Dendritic cell treated with granulocyte-macrophage colony-stimulating factor and Interleukin-4, amounts not matched to agents 40 ng/mL and 50 ng/mL, for 4 days (primary cell): ENCODE results near the gene CCR3.

Experiments
- H3K27ac Mint-ChIP-seq: one replicate; pipeline ENCODE4 v1.8.0; 2022; ENCODE audit warnings: mild to moderate bottlenecking, mixed read lengths
- H3K27me3 Mint-ChIP-seq: one replicate; pipeline ENCODE4 v1.8.0; 2022; ENCODE audit warnings: mild to moderate bottlenecking, mixed read lengths
- H3K36me3 Mint-ChIP-seq: one replicate; pipeline ENCODE4 v1.8.0; 2022; ENCODE audit warnings: low read depth, mixed read lengths
- H3K4me1 Mint-ChIP-seq: one replicate; pipeline ENCODE4 v1.8.0; 2022; ENCODE audit warnings: low read depth, mixed read lengths
- H3K4me3 Mint-ChIP-seq: one replicate; pipeline ENCODE4 v1.8.0; 2022; ENCODE audit warnings: mild to moderate bottlenecking, moderate library complexity, mixed read lengths
- H3K9me3 Mint-ChIP-seq: one replicate; pipeline ENCODE4 v1.8.0; 2022; ENCODE audit warnings: mixed read lengths
- intact Hi-C: fragments of 100-400 bp; cut with micrococcal nuclease; formaldehyde crosslinking; loops from one replicate; pipeline ENCODE4 v1.15.0; 2022

Gene CCR3

DNA sequence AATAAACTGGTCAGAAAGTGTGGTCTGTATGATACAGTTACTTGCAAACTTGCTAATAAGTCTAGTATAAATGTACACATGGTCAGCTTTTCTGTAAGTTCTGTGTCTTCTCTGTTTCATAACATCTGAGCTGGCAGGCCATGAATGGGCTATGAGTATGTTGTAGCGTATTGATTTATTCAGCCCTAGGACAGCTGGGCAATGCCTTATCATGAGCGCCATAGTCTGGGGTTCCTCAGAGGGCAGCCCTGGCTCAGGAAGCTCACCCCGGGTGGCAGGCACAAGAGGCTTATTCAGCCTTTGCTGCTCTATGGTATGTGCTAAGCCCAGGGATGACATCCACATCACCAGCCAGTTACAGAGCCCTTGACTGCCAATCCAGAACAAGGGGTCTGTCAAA is 61.0 kb downstream of the CCR3 start:
- Mint-ChIP-seq H3K4me1 (peaks cover 58% of the 10 kb centered on the region), H3K27ac (peak overlapping the region; percentile 99)

DNA sequence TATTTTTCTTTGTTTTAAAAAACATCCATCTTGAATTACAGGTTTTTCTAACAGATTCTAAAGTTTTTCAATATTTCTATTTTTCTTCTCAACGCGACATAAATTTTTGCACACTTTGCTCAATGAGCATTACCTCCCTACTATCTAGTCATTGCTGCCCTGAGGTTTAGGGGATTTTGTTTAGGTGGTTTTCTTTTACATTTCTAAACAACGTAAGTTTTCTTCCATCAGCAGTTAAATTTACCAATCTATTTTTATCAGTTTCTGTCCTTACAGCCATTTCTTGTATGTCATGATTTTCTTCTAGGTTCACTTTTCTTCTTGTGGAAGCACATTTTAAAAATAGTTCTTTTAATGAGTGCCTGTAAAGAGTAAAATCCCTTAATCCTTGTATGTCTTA is 62.5 kb downstream of the CCR3 start:
- H3K36me3 Mint-ChIP-seq = no peaks in the 10 kb centered on the region
- H3K9me3 Mint-ChIP-seq = no peaks in the 10 kb centered on the region

More for the DNA sequence above, 61.0 kb downstream of the CCR3 start:
- Mint-ChIP-seq H3K4me3 (no peak overlapping the region), H3K36me3 (no peaks in the 10 kb centered on the region), H3K9me3 (no peaks in the 10 kb centered on the region), H3K27me3 (no peaks in the 10 kb centered on the region)
- intact Hi-C loops = no loop called here

GRCh38 chr3:46312991-46313390 is 70.7 kb downstream of the CCR3 start:
- intact Hi-C loops = loop anchor here (5.0 kb wide), 2 partner anchors 49 to 106 kb away; partner anchors contain the start of gene CCR1
- H3K9me3 Mint-ChIP-seq = peaks cover 8% of the 10 kb centered on the region
- H3K4me3 Mint-ChIP-seq = no peak overlapping the region
- peak overlapping the region; percentile 77 for H3K27ac Mint-ChIP-seq
- no peaks in the 10 kb centered on the region for H3K27me3 Mint-ChIP-seq
- no peaks in the 10 kb centered on the region for H3K36me3 Mint-ChIP-seq
- H3K4me1 Mint-ChIP-seq = peaks cover 84% of the 10 kb centered on the region

More for the DNA sequence above, 62.5 kb downstream of the CCR3 start:
- Mint-ChIP-seq H3K4me1 (peaks cover 58% of the 10 kb centered on the region), H3K4me3 (no peak overlapping the region), H3K27ac (no peak overlapping the region), H3K27me3 (no peaks in the 10 kb centered on the region)
- intact Hi-C loops = no loop called here

- Mint-ChIP-seq H3K27me3 (no peaks in the 10 kb centered on the region), H3K9me3 (peaks cover 8% of the 10 kb centered on the region), H3K4me3 (no peak overlapping the region), H3K27ac (peak overlapping the region; percentile 85), H3K4me1 (peaks cover 77% of the 10 kb centered on the region), H3K36me3 (no peaks in the 10 kb centered on the region)
- intact Hi-C loops = loop anchor here (5.0 kb wide), 2 partner anchors 48 to 107 kb away; partner anchors contain the start of gene CCR1
These were observed 72.3 kb downstream of the CCR3 start for GRCh38 chr3:46314517-46314916.

DNA sequence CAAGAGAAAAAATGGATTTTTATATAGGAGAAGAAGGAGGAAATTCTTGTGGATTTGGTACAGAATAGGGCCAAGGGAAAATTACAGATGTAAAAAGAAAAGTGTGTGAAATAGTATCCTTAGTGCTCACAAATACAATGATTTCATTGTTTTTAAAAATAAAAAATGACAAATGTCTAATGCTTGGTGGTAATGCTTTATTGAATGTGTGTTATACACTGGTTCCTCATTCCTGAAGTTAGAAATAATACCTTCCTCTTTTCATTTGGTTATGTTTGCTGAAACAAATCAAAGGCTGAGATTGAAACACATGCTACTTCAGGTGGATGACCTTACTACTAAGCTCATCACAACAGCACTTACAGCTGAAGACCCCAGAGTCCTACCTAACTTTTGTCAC is 73.9 kb downstream of the CCR3 start:
- intact Hi-C loops = no loop called here
- Mint-ChIP-seq H3K4me1 (peaks cover 74% of the 10 kb centered on the region), H3K9me3 (peaks cover 8% of the 10 kb centered on the region), H3K4me3 (no peak overlapping the region), H3K27me3 (no peaks in the 10 kb centered on the region), H3K36me3 (no peaks in the 10 kb centered on the region), H3K27ac (peak overlapping the region; percentile 85)
